HEK293T (cell line): Measurements from ENCODE around the gene MED12L.
A peak's percentile ranks its signal among the peaks of the same experiment; 100 is the strongest.

Experiments
- BHLHE40 ChIP-seq: fragments of 450-650 bp; IDR thresholded peaks from 2 replicates; pipeline ENCODE4 v1.6.1; 2016; ENCODE audit warnings: mild to moderate bottlenecking, moderate library complexity, borderline replicate concordance
- CTBP1 ChIP-seq: fragments of 450-650 bp; IDR thresholded peaks from 2 replicates; pipeline ENCODE4 v1.6.1; 2016; ENCODE audit warnings: borderline replicate concordance
- ELF4 ChIP-seq: fragments of 450-650 bp; IDR thresholded peaks from 2 replicates; pipeline ENCODE4 v1.6.1; 2017; ENCODE audit warnings: antibody characterized with exemption
- FOXA1 ChIP-seq: fragments of 450-650 bp; IDR thresholded peaks from 2 replicates; pipeline ENCODE4 v1.6.1; 2016; ENCODE audit warnings: mild to moderate bottlenecking
- FOXK2 ChIP-seq: fragments of 450-650 bp; IDR thresholded peaks from 2 replicates; pipeline ENCODE4 v1.6.1; 2016; ENCODE audit warnings: mild to moderate bottlenecking
- FOXM1 ChIP-seq: fragments of 450-650 bp; IDR thresholded peaks from 2 replicates; pipeline ENCODE4 v1.6.1; 2017; ENCODE audit warnings: mild to moderate bottlenecking, borderline replicate concordance
- PKNOX1 ChIP-seq: fragments of 450-650 bp; IDR thresholded peaks from 2 replicates; pipeline ENCODE4 v1.6.1; 2016
- SP1 ChIP-seq: fragments of 450-650 bp; IDR thresholded peaks from 2 replicates; pipeline ENCODE4 v1.6.1; 2017
- SUZ12 ChIP-seq: fragments of 450-650 bp; IDR thresholded peaks from 2 replicates; pipeline ENCODE4 v1.6.1; 2016; ENCODE audit warnings: mild to moderate bottlenecking
- ZNF384 ChIP-seq: fragments of 450-650 bp; IDR thresholded peaks from 2 replicates; pipeline ENCODE4 v1.6.1; 2016

- TF ChIP-seq FOXA1 = no peak
- TF ChIP-seq SUZ12 = no peak
- TF ChIP-seq PKNOX1 = peak; percentile 71
- TF ChIP-seq CTBP1 = no peak
- TF ChIP-seq ELF4 = no peak
- TF ChIP-seq FOXK2 = no peak
- TF ChIP-seq FOXM1 = no peak
- no peak for TF ChIP-seq SP1
- no peak for TF ChIP-seq ZNF384
- TF ChIP-seq BHLHE40 = no peak
Observed at GRCh38 chr3:151101270-151101969, 16.0 kb downstream of the MED12L start.
